Activated CD8-positive, alpha-beta memory T cell treated with anti-CD3 and anti-CD28 coated beads, Interleukin-2, amount 50 U/mL, for 48 hours (primary cell): ENCODE data around the gene SIRT5.

Experiments
- DNase-seq: peaks from one replicate; pipeline ENCODE4 v3.0.0-alpha.2; 2020

SIRT5 gene

GRCh38 chr6:13641315-13641714, 66.9 kb downstream of the SIRT5 start:
- DNase-seq: no peak

DNA sequence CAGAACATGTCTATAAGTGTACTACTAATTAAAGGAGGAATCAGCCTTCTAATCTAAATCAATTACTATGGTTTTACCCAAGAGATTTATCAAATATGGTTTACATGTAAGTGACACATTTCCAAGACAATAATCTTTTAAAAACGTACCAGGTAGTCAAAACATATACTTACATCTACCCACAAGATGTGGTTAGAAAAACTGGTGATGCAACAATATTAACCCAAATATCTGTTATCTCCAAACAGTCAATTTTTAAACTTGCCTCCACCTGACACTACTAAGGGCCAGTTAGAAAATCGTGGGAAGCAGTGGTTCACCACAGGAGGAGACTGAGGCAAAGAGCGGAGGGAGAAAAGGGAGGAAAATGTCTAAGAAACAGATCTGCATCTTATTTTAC, 68.7 kb downstream of the SIRT5 start:
- no peak for DNase-seq

DNA sequence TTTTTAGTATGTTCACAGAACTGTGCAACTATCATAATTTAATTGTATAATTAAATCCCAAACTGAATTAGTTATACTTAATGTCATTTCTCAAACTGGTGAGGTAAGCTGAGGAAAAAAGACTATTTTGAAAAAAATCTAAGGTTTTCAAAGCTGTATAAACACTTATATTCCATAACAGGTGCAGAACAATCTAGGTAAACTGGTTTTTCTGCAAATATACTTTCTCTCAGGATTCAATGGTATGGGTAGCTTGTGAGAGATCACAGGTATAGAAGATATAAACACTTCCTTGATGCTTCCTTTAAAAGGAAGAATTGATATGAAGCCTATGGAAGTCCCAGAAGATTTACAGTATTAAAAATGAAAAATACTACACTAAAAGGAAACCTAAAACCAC, 74.4 kb downstream of the SIRT5 start:
- DNase-seq: no peak

DNA sequence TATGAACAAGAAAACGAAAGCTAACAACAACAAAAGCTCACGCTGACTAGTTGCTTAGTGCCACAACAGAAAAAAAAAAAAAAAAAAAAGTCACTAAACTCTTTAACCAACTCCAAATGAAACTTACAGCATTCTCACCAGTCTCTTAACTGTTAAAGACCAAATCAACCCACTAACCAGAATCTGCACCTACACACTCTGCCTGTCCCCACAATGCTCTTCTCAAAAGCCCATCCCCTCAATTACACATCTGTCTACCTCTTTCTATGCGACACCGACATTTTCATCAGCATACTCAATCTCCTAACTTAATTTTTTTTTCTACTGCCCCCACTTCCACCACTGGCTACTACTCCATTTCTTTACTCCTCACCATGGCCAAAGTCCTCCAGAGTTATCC, 75.0 kb downstream of the SIRT5 start:
- DNase-seq: no peak

- no peak for DNase-seq
These were observed 78.9 kb downstream of the SIRT5 start for GRCh38 chr6:13653296-13653695.

DNA sequence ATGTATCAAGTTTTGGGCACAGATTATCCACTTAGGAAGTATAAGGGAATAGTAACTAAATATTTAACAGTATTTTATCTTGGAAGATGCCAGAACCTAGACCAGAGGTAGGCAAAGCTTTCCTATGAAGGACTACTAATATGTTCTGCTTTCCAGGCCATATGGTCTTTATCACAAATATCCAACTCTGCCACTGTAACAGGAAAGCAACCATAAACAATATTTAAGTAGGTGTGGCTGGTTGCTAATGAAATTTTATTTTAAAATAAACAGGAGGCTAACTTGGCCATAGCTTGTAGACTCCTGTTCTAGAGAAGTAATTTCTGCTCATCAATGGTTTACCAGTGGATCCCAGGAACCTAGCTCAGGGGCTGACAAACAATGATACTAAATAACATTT, 80.1 kb downstream of the SIRT5 start:
- DNase-seq: no peak

DNA sequence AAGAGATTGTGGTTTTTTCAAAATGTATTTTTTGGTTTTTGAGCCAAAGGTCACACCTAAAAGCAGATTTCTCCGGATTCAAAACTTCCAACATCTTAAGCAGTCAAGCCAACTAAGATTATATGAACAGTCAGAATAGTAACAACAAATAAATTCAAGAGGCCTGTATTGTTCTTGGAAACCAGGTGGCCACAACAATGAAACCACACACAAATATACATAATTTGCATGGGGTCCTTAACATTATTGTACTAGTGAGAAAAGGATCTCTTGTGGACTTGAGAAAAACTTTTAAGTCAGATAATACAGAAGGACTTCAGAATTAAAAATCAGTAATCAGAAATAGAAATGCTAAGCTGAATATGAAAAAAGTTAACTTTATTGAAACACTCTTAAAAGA, 81.3 kb downstream of the SIRT5 start:
- DNase-seq: no peak

DNA sequence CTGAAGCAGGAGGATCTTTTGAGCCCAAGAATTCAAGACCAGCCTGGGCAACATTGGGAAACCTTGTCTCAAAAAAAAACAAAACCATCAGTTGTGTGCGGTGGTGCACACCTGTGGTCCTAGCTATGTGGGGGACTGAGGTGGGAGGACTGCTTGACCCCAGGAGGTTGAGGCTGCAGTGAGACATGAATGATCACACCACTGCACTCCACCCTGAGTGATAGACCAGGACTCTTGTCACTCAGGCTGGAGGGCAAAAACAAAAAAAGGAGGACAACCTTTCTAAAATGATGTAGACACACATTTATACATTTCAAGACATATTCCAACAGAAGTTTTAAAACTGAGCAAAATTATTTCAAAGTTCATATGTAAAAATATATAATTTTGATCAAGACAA, 85.9 kb downstream of the SIRT5 start:
- no peak for DNase-seq

DNA sequence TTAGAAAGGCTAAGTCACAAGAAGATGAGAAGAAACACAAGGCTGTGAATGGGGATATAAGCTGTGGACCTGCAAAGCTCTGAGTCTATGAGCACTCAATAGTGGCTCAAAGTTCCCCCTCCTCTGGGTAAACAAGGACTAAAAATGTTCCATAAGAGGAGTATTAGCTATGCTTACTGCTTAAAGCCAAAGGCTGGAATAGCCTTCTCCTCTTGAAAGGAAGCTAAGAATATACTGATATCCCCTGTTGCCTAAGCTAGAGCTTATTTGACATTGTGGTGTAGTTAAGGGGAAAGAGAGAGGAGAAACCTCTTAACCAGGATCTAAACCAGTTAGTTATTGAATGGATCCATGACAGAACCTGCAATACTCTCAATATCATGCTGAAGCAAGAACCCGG, 86.5 kb downstream of the SIRT5 start:
- DNase-seq: no peak

- DNase-seq: no peak
These were observed 87.2 kb downstream of the SIRT5 start for GRCh38 chr6:13661647-13662046.

GRCh38 chr6:13662651-13663334, 88.4 kb downstream of the SIRT5 start:
- DNase-seq: no peak

DNA sequence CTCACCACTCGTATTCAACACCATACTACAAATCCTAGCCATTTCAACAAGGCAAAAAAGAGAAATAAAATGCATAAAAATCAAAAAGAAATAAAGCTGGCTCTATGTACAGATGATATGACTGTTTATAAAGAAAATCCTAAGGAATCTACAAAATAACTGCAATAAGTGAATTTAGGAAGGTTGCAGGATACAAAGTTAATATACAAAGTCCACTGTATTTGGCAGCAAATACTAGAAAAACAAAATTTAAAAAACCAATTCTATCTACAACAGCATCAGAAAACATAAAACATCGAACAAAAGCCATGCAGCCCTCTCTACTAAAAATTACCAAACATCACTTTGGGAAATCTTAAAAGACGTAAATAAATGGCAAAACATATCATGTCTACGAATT, 89.6 kb downstream of the SIRT5 start:
- no peak for DNase-seq
